ENCODE data around the gene RPL18A. TPM values are rescaled to one million over a fixed set of nuclear protein-coding genes. Genes with fewer than 3 reads are reported as not detected.

Gene RPL18A
- total RNA-seq, 3 donors from 2014 or later (not counting 1 experiment from before 2014, with no cell fraction given) = 1,015 to 1,285 (median 1,208) TPM

DNA sequence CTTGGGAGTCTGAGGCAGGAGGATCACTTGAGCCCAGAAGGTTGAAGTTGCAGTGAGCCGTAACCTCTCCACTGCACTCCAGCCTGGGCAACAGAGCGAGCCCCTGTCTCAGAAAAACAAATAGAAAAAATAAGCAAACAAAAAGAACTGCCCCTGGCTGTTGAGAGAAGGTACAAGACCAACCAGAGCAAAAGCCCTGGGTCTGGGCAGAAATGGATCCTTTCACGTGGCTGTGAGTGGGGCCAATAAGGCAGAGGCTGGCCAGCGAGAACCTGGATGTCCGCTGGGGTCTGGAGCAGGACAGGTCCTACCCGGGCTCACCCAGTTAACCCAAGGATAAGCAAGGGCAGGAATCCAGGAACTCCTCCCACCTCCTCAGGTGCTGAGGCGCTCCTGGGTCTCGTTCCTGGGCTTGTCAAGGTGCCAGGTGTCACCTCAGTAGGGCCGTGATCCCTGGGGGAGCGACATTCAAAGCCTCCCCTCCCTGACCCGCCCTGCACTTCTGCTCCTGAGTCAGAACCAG is 7.3 kb downstream of the RPL18A start:
- H3K9me3 Mint-ChIP-seq = no peaks in the 10 kb centered on the region
- H3K4me3 Mint-ChIP-seq = no peak overlapping the region
- Histone ChIP-seq H3K4me3 (ENCODE audit: low read length) (no peak overlapping the region), H3K36me3 (ENCODE audit: control insufficient read depth, insufficient read depth, low read length) (peaks cover 27% of the 10 kb centered on the region), H3K27me3 (ENCODE audit: control insufficient read depth, insufficient read depth, low read length) (peaks cover 4% of the 10 kb centered on the region), H3K4me1 (ENCODE audit: control insufficient read depth, insufficient read depth, low read length) (peaks cover 11% of the 10 kb centered on the region), H3K9me3 (ENCODE audit: control insufficient read depth, insufficient read depth, low read length) (no peaks in the 10 kb centered on the region), H3K27ac (ENCODE audit: low read length) (no peak overlapping the region)
- peak overlapping the region in 1 of 2 donors; percentile 20 for H3K27ac Mint-ChIP-seq
- intact Hi-C loops (cut with micrococcal nuclease) = no loop called here
- H3K4me1 Mint-ChIP-seq = peaks cover 0 to 4% of the 10 kb centered on the region in 2 donors
- no peak for ATAC-seq
- 89% methylated on average over 11 of the region's 11 CpGs for WGBS (ENCODE audit: insufficient coverage)
- DNase-seq = no peak
- peaks cover 6 to 13% of the 10 kb centered on the region in 2 donors for H3K27me3 Mint-ChIP-seq (ENCODE audit: low read depth in 2 of 2)
- TF ChIP-seq, protein P1, sequence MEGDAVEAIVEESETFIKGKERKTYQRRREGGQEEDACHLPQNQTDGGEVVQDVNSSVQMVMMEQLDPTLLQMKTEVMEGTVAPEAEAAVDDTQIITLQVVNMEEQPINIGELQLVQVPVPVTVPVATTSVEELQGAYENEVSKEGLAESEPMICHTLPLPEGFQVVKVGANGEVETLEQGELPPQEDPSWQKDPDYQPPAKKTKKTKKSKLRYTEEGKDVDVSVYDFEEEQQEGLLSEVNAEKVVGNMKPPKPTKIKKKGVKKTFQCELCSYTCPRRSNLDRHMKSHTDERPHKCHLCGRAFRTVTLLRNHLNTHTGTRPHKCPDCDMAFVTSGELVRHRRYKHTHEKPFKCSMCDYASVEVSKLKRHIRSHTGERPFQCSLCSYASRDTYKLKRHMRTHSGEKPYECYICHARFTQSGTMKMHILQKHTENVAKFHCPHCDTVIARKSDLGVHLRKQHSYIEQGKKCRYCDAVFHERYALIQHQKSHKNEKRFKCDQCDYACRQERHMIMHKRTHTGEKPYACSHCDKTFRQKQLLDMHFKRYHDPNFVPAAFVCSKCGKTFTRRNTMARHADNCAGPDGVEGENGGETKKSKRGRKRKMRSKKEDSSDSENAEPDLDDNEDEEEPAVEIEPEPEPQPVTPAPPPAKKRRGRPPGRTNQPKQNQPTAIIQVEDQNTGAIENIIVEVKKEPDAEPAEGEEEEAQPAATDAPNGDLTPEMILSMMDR (IDR thresholded peaks at IDR 0.05) = no peak
- H3K36me3 Mint-ChIP-seq = no peaks in the 10 kb centered on the region

DNA sequence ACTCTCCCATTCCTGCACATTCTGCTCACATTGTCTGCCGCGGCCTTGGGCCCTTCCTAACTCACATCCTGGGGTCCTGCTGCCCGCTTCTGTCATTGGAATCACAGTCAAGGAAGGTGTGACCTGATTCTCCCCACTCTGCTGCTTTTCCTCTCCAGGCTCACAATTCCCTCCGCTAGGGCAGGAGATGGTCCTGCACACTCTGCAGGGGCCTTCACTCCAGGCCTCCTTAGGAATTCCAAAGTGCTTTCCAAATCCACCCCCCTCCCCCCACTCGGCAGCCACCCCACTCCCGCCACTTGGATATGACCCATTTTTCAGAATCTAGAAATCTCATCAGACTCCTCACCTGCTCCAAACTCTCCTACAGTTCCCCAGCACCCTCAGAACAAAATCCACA is 9.0 kb downstream of the RPL18A start:
- H3K27ac Mint-ChIP-seq = no peak overlapping the region
- TF ChIP-seq, protein P1 (IDR thresholded peaks at IDR 0.05) = no peak
- no peaks in the 10 kb centered on the region for H3K9me3 Mint-ChIP-seq
- Histone ChIP-seq H3K4me3 (ENCODE audit: low read length) (no peak overlapping the region), H3K27ac (ENCODE audit: low read length) (no peak overlapping the region), H3K4me1 (ENCODE audit: control insufficient read depth, insufficient read depth, low read length) (peaks cover 22% of the 10 kb centered on the region), H3K36me3 (ENCODE audit: control insufficient read depth, insufficient read depth, low read length) (peaks cover 11% of the 10 kb centered on the region), H3K27me3 (ENCODE audit: control insufficient read depth, insufficient read depth, low read length) (peaks cover 17% of the 10 kb centered on the region), H3K9me3 (ENCODE audit: control insufficient read depth, insufficient read depth, low read length) (no peaks in the 10 kb centered on the region)
- H3K27me3 Mint-ChIP-seq (ENCODE audit: low read depth in 2 of 2) = peaks cover 6 to 16% of the 10 kb centered on the region in 2 donors
- ATAC-seq (no peak), DNase-seq (no peak)
- peaks cover 0 to 14% of the 10 kb centered on the region in 2 donors for H3K4me1 Mint-ChIP-seq
- intact Hi-C loops (cut with micrococcal nuclease) = no loop called here
- no peak overlapping the region for H3K4me3 Mint-ChIP-seq
- WGBS (ENCODE audit: insufficient coverage) = 95% methylated on average over 6 of the region's 6 CpGs
- no peaks in the 10 kb centered on the region for H3K36me3 Mint-ChIP-seq

DNA sequence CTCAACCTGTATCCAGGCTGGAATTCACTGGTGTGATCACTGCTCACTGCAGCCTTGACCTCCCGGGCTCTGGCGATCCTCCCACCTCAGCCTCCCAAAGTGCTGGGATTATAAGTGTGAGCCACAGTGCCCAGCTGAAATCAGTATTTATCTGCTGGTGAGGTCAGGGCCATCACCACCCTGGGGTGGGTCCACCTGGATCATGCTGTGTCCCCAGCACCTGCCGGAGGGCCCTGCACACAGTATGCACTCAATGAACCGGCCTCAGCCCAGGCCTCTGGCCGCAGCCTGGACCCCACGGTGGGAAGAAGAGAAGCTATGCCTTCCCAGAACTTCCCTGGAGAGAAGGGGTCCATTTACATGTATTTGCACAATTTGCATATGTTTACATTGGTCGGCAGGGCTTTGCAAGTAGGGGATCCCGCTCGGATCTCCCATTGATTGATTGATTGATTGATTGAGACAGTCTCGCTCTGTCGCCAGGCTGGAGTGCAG is 9.5 kb downstream of the RPL18A start:
- no peaks in the 10 kb centered on the region for H3K36me3 Mint-ChIP-seq
- 89% methylated on average over 11 of the region's 11 CpGs for WGBS (ENCODE audit: insufficient coverage)
- no peak overlapping the region for H3K4me3 Mint-ChIP-seq

More for the DNA sequence above, 9.5 kb downstream of the RPL18A start:
- Histone ChIP-seq H3K27me3 (ENCODE audit: control insufficient read depth, insufficient read depth, low read length) (peaks cover 18% of the 10 kb centered on the region), H3K36me3 (ENCODE audit: control insufficient read depth, insufficient read depth, low read length) (peaks cover 6% of the 10 kb centered on the region), H3K4me3 (ENCODE audit: low read length) (no peak overlapping the region), H3K4me1 (ENCODE audit: control insufficient read depth, insufficient read depth, low read length) (peaks cover 27% of the 10 kb centered on the region), H3K27ac (ENCODE audit: low read length) (no peak overlapping the region), H3K9me3 (ENCODE audit: control insufficient read depth, insufficient read depth, low read length) (no peaks in the 10 kb centered on the region)
- Mint-ChIP-seq H3K27me3 (ENCODE audit: low read depth in 2 of 2) (peaks cover 6 to 16% of the 10 kb centered on the region in 2 donors), H3K4me1 (peaks cover 0 to 14% of the 10 kb centered on the region in 2 donors), H3K27ac (no peak overlapping the region), H3K9me3 (no peaks in the 10 kb centered on the region)
- intact Hi-C loops (cut with micrococcal nuclease) = no loop called here
- TF ChIP-seq, protein P1 (IDR thresholded peaks at IDR 0.05) = no peak
- DNase-seq (no peak), ATAC-seq (no peak)

Data from natural killer cell (primary cell).